Measurements from ENCODE around the gene ASB6. TPM values are rescaled to one million over a fixed set of nuclear protein-coding genes. Genes with fewer than 3 reads are reported as not detected.

ASB6 gene
- total RNA-seq, 1 donor, result 20.3 TPM

- peak; percentile 94 for DNase-seq (ENCODE audit: low read depth)
- no peak overlapping the region for H3K4me3 ChIP-seq (ENCODE audit: low read depth, low read length)
- TF ChIP-seq, protein P1, sequence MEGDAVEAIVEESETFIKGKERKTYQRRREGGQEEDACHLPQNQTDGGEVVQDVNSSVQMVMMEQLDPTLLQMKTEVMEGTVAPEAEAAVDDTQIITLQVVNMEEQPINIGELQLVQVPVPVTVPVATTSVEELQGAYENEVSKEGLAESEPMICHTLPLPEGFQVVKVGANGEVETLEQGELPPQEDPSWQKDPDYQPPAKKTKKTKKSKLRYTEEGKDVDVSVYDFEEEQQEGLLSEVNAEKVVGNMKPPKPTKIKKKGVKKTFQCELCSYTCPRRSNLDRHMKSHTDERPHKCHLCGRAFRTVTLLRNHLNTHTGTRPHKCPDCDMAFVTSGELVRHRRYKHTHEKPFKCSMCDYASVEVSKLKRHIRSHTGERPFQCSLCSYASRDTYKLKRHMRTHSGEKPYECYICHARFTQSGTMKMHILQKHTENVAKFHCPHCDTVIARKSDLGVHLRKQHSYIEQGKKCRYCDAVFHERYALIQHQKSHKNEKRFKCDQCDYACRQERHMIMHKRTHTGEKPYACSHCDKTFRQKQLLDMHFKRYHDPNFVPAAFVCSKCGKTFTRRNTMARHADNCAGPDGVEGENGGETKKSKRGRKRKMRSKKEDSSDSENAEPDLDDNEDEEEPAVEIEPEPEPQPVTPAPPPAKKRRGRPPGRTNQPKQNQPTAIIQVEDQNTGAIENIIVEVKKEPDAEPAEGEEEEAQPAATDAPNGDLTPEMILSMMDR (IDR thresholded peaks at IDR 0.05; ENCODE audit: insufficient read depth, low read depth, low read length), result no peak
Measured at GRCh38 chr9:129587487-129588262, 54.3 kb downstream of the ASB6 start.

GRCh38 chr9:129586685-129587084, 55.3 kb downstream of the ASB6 start:
- DNase-seq (ENCODE audit: low read depth), result peak; percentile 84
- H3K4me3 ChIP-seq (ENCODE audit: low read depth, low read length), result no peak overlapping the region
- TF ChIP-seq, protein P1 (IDR thresholded peaks at IDR 0.05; ENCODE audit: insufficient read depth, low read depth, low read length), result no peak

DNA sequence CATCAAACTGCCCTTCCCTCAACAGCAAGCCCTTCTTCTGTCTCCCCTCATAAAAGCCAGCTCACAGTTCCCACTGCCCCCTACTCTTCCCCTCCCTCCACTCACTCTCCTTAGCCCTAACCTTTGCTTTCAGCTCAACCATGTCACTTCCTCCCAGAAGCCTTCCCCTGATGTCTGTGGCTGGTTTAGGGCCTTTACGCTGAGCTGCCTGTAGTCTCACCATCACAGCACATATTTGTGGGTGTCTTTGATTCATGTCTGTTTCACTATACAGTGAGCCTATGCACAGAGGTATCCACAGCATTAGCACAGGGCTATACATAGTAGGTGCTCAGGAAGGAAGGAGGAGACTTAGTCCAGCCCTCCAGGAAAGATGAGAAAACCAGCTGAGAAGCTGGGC, 55.7 kb downstream of the ASB6 start:
- no peak for DNase-seq (ENCODE audit: low read depth)
- TF ChIP-seq, protein P1 (IDR thresholded peaks at IDR 0.05; ENCODE audit: insufficient read depth, low read depth, low read length), result no peak
- H3K4me3 ChIP-seq (ENCODE audit: low read depth, low read length), result no peak overlapping the region

GRCh38 chr9:129585352-129585751, 56.6 kb downstream of the ASB6 start:
- DNase-seq (ENCODE audit: low read depth), result no peak
- no peak overlapping the region for H3K4me3 ChIP-seq (ENCODE audit: low read depth, low read length)
- TF ChIP-seq, protein P1 (IDR thresholded peaks at IDR 0.05; ENCODE audit: insufficient read depth, low read depth, low read length), result no peak

Other genes starting within 250 kb of the ASB6 start
- gene C9orf50, start 21.1 kb downstream of the ASB6 start, total RNA-seq, result 0.32 TPM in 1 of 2 replicates, not detected in the other
- 34.8 and 36.3 TPM in 2 replicates for gene NTMT1, start 16.0 kb downstream of the ASB6 start, total RNA-seq
- under 0.01 and 1.6 TPM in 2 replicates for gene PRRX2, start 23.5 kb upstream of the ASB6 start, total RNA-seq
- 8.7 and 16.0 TPM in 2 replicates for gene PTGES, start 110.9 kb upstream of the ASB6 start, total RNA-seq
- 27.4 and 33.2 TPM in 2 replicates for gene TOR1B, start 161.0 kb upstream of the ASB6 start, total RNA-seq
- gene TOR1A, start 182.0 kb upstream of the ASB6 start, total RNA-seq, result 43.8 and 51.4 TPM in 2 replicates
- 19.3 and 32.4 TPM in 2 replicates for gene C9orf78, start 193.1 kb upstream of the ASB6 start, total RNA-seq
- gene USP20, start 193.3 kb upstream of the ASB6 start, total RNA-seq, result 7.7 and 10.4 TPM in 2 replicates